Measurements from ENCODE around the gene STUM.

- no peak for TF ChIP-seq POLR2AphosphoS5 (IDR thresholded peaks at IDR 0.05)
- TF ChIP-seq CTCF (IDR thresholded peaks at IDR 0.05), result no peak
- TF ChIP-seq POLR2A (IDR thresholded peaks at IDR 0.05), result no peak
- TF ChIP-seq EP300 (IDR thresholded peaks at IDR 0.05), result no peak
Measured at GRCh38 chr1:226617109-226617508, 68.5 kb downstream of the STUM start.
